ENCODE measurements around the gene KRTAP19-1.

DNA sequence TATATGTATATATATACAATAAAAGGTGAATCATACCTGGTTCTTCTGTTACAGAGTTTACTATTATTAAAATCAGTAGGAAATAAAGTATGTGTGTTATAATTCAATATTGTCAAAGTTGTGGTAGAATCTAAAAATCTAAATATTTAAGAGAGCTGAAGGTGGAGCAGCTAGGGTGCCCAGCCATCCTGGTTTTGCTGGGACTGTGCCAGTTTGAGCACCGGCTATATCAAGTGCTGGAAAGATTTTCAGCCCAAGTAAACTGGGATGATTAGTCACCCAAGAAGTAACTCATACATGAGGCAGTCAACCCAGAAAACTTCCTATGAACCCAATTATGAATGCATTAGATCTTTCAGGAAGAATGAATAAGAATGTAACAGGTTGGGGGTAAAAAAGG is 38.7 kb upstream of the KRTAP19-1 start:
- TF ChIP-seq CTCF (IDR thresholded peaks at IDR 0.05) (no peak), POLR2AphosphoS5 (IDR thresholded peaks at IDR 0.05) (no peak), EP300 (IDR thresholded peaks at IDR 0.05) (no peak)

All from upper lobe of left lung (tissue), 4 donors.